OCI-LY7 (cell line): Measurements from ENCODE around the gene SH3RF3. TPM values are rescaled to one million over a fixed set of nuclear protein-coding genes. Genes with fewer than 3 reads are reported as not detected.

ENCODE experiments used
- BruUV-seq: library from RNA; stranded (reverse); fragments of 400-500 nt; replicated peaks from 2 replicates; lab custom pipeline; 2021; lab: Mats Ljungman, UMichigan
- CTCF ChIA-PET: fragments of 300-600 bp; sonication (Branson Sonifier 250); formaldehyde crosslinking; loops from one replicate; lab custom pipeline; 2022; ENCODE audit warnings: antibody characterized with exemption; ENCODE audit not compliant: unreplicated experiment; lab: Charles Lee
- POLR2A ChIA-PET: fragments of 300-600 bp; sonication (Branson Sonifier 250); formaldehyde crosslinking; loops from one replicate; lab custom pipeline; 2022; ENCODE audit warnings: antibody characterized with exemption; lab: Charles Lee
- DNase-seq: peaks from one replicate; pipeline ENCODE4 v3.0.0-alpha.2; 2015; ENCODE audit warnings: low spot score
- H2AFZ ChIP-seq: fragments of 200-600 bp; sonication (generic), shearing (Covaris generic); 2 replicates; pipeline ENCODE4 v1.6.1; 2014; ENCODE audit warnings: mild to moderate bottlenecking, antibody characterized with exemption, low read length, moderate library complexity
- H3K27ac ChIP-seq: fragments of 200-600 bp; sonication (generic); 2 replicates; pipeline ENCODE4 v1.5.1; 2014; ENCODE audit warnings: mixed run types, low read depth, mild to moderate bottlenecking, moderate library complexity, low read length, inconsistent platforms; ENCODE audit not compliant: poor library complexity, severe bottlenecking
- H3K36me3 ChIP-seq: fragments of 200-600 bp; sonication (generic); 2 replicates; pipeline ENCODE4 v1.6.1; 2014; ENCODE audit warnings: mild to moderate bottlenecking, antibody characterized with exemption, low read length, moderate library complexity, mixed read lengths; ENCODE audit not compliant: insufficient read depth
- H3K4me1 ChIP-seq: fragments of 200-600 bp; sonication (generic); 2 replicates; pipeline ENCODE4 v1.5.1; 2014; ENCODE audit warnings: mild to moderate bottlenecking, low read length; ENCODE audit not compliant: insufficient read depth, poor library complexity, severe bottlenecking
- H3K4me2 ChIP-seq: fragments of 200-600 bp; sonication (generic); 2 replicates; pipeline ENCODE4 v1.6.1; 2014; ENCODE audit warnings: mild to moderate bottlenecking, low read length
- H3K4me3 ChIP-seq: fragments of 200-600 bp; sonication (generic); 2 replicates; pipeline ENCODE4 v1.5.1; 2014; ENCODE audit warnings: mild to moderate bottlenecking, low read depth, low read length; ENCODE audit not compliant: poor library complexity, severe bottlenecking
- H3K79me2 ChIP-seq: fragments of 200-600 bp; sonication (generic); 2 replicates; pipeline ENCODE4 v1.6.1; 2016; ENCODE audit warnings: low read depth, mild to moderate bottlenecking, low read length, moderate library complexity, mixed read lengths; ENCODE audit not compliant: insufficient read depth
- H3K9me2 ChIP-seq: fragments of 200-600 bp; sonication (generic); 2 replicates; pipeline ENCODE4 v1.6.1; 2016; ENCODE audit warnings: mild to moderate bottlenecking, low read length, mixed read lengths; ENCODE audit not compliant: insufficient read depth
- H3K9me3 ChIP-seq: fragments of 200-600 bp; sonication (generic); 2 replicates; pipeline ENCODE4 v1.6.1; 2014; ENCODE audit warnings: mild to moderate bottlenecking, mixed run types, low read length, mixed read lengths
- H4K20me1 ChIP-seq: fragments of 200-600 bp; sonication (generic); 2 replicates; pipeline ENCODE4 v1.6.1; 2014; ENCODE audit warnings: mild to moderate bottlenecking, antibody characterized with exemption, low read length, moderate library complexity, mixed read lengths; ENCODE audit not compliant: insufficient read depth
- EZH2phosphoT487 ChIP-seq: fragments of 200-600 bp; sonication (generic); IDR thresholded peaks from 2 replicates; pipeline ENCODE4 v1.6.1; 2018; ENCODE audit warnings: low read depth, borderline replicate concordance, mild to moderate bottlenecking, mixed run types, antibody characterized with exemption, low read length, moderate library complexity, mixed read lengths
- intact Hi-C: fragments of 100-400 bp; cut with micrococcal nuclease; formaldehyde crosslinking; loops from one replicate; pipeline ENCODE4 v1.10.0; 2022; ENCODE audit not compliant: unreplicated experiment
- total RNA-seq, 2 experiments: library from RNA; depleted of rRNA in 1 of 2; stranded (reverse); fragments of >200 nt in 1 of 2; shearing (Covaris generic) in 1 of 2; gene quantifications; 2 replicates each; pipeline ENCODE4 v1.2.3, GENCODE V29; 2014 to 2022
- TF ChIP-seq, protein P1 (sequence below): fragments of 200-600 bp; sonication (generic); conservative IDR thresholded peaks from 2 replicates; pipeline ENCODE4 v1.5.1; 2014; ENCODE audit warnings: mild to moderate bottlenecking, antibody characterized with exemption, low read length, moderate library complexity, mixed read lengths

Gene SH3RF3
- total RNA-seq, 2 experiments from 2014 or later: not detected

DNA sequence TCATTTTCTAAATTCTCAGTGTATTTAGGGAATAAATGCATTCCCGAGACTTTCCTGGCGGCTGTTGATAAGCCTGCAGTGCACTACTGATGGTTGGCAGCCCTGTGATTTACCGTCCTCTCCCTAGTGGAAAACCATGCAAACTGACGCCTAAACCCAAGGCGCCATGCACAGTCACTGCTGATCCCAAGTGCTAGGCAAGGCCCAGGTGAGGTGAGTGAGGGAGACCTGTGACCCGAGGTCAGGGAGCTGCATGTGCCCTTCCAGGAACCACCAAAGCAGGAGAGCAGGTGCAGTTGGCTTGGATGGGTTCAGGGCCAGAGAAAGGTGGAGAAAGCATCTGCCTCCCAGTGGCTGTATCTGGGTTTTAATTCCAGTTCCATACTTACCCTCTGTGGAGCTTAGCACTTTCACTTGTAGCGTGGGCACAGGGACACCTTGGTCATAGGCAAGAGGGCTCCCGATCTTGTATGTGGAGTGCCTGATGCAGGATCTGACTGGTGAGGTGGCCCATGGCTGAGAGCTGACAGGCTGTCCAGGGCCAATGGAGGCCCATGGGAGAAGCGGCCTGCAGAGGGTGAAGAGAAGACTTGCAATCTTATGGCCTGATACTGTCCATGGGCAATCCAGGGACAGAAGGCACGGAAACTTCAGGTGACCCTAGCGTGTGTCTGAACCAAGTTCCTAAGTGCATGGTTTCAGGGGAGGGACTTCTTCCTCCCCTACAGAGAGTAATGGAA, 131.3 kb downstream of the SH3RF3 start:
- no peak overlapping the region for H3K4me3 ChIP-seq
- no peaks in the 10 kb centered on the region for H3K36me3 ChIP-seq
- POLR2A ChIA-PET: no interaction called here
- no TSS peak for BruUV-seq
- H3K4me2 ChIP-seq: no peak overlapping the region
- H3K4me1 ChIP-seq: peaks cover 10% of the 10 kb centered on the region
- DNase-seq: no peak
- no peaks in the 10 kb centered on the region for H3K9me2 ChIP-seq
- CTCF ChIA-PET: interaction anchor here (0.6 kb wide), 1 partner anchor 110 kb away, joined by 3 read pairs; no protein-coding TSS in a partner anchor
- no peaks in the 10 kb centered on the region for H3K9me3 ChIP-seq
- intact Hi-C loops: no loop called here
- no peaks in the 10 kb centered on the region for H3K79me2 ChIP-seq
- H2AFZ ChIP-seq: no peak overlapping the region
- TF ChIP-seq, protein P1, sequence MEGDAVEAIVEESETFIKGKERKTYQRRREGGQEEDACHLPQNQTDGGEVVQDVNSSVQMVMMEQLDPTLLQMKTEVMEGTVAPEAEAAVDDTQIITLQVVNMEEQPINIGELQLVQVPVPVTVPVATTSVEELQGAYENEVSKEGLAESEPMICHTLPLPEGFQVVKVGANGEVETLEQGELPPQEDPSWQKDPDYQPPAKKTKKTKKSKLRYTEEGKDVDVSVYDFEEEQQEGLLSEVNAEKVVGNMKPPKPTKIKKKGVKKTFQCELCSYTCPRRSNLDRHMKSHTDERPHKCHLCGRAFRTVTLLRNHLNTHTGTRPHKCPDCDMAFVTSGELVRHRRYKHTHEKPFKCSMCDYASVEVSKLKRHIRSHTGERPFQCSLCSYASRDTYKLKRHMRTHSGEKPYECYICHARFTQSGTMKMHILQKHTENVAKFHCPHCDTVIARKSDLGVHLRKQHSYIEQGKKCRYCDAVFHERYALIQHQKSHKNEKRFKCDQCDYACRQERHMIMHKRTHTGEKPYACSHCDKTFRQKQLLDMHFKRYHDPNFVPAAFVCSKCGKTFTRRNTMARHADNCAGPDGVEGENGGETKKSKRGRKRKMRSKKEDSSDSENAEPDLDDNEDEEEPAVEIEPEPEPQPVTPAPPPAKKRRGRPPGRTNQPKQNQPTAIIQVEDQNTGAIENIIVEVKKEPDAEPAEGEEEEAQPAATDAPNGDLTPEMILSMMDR: no peak
- no peak for TF ChIP-seq EZH2phosphoT487
- no peaks in the 10 kb centered on the region for H4K20me1 ChIP-seq
- no peak overlapping the region for H3K27ac ChIP-seq

DNA sequence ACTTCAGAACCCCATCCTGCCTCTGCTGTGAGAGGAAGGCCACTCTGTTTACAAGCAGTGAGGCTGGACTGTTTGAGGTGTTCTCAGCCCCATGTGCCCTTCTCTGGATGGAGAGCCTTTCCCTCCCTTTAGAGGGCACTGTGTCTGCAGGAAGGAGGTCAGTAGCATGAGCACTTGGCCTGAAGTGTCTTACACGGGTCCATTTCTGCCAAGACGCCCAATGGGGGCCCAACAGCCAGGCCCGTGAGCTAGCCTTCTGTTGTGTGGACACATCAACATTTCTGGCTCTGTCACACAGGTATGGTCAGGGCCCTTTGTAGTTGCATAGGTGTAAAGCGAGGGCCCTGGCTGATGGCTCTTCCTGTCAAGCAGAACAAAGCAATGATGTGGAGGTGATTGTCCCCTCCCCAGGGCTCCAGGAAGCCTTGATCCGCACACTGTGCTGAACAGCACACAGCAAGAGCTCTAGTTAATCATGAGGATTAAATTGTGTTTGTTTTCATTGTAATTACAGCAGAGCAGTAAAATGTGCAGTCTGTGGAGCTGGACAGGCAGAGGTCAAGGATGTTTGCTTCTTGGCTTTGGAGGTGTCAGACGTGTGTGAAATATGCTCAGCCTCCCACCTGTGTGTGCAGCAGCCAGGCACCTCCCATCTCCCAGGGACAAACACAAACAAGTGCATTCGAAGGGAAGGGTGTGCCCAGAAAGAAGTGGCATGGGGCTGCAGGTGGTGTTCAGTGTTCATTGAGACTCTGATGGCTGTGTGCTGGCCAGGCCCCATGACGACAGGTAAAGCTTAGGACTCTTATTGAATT, 132.1 kb downstream of the SH3RF3 start:
- ChIA-PET POLR2A (no interaction called here), CTCF (no interaction called here)
- Histone ChIP-seq H3K4me3 (no peak overlapping the region), H2AFZ (no peak overlapping the region), H3K9me3 (no peaks in the 10 kb centered on the region), H3K4me1 (peaks cover 2% of the 10 kb centered on the region), H4K20me1 (no peaks in the 10 kb centered on the region), H3K79me2 (no peaks in the 10 kb centered on the region), H3K9me2 (no peaks in the 10 kb centered on the region), H3K36me3 (no peaks in the 10 kb centered on the region), H3K4me2 (no peak overlapping the region), H3K27ac (no peak overlapping the region)
- TF ChIP-seq, protein P1: no peak; the same call in 1 of the 2 replicates
- no peak for TF ChIP-seq EZH2phosphoT487
- BruUV-seq: no TSS peak
- DNase-seq: no peak
- intact Hi-C loops: no loop called here
